ENCODE results near the gene TMEM213.

The TMEM213 gene

DNA sequence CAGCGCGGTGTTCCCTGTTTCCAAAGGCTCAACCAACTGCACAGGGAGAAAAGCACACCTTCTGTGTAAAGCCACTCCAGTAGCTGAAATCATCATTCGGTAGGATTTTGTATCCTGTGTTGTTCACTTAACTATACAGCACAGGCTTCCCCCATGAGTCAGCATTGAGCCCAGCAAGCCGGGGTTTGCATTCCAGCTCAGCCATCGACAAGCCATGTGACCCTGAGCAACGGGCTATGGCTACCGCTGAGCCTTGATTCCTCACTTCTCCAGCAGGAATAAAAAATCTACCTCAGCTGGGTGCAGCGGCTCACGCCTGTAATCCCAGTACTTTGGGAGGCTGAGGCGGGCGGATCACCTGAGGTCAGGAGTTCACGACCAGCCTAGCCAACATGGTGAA is 44.3 kb downstream of the TMEM213 start:
- DNase-seq (ENCODE audit: low spot score): no peak

DNA sequence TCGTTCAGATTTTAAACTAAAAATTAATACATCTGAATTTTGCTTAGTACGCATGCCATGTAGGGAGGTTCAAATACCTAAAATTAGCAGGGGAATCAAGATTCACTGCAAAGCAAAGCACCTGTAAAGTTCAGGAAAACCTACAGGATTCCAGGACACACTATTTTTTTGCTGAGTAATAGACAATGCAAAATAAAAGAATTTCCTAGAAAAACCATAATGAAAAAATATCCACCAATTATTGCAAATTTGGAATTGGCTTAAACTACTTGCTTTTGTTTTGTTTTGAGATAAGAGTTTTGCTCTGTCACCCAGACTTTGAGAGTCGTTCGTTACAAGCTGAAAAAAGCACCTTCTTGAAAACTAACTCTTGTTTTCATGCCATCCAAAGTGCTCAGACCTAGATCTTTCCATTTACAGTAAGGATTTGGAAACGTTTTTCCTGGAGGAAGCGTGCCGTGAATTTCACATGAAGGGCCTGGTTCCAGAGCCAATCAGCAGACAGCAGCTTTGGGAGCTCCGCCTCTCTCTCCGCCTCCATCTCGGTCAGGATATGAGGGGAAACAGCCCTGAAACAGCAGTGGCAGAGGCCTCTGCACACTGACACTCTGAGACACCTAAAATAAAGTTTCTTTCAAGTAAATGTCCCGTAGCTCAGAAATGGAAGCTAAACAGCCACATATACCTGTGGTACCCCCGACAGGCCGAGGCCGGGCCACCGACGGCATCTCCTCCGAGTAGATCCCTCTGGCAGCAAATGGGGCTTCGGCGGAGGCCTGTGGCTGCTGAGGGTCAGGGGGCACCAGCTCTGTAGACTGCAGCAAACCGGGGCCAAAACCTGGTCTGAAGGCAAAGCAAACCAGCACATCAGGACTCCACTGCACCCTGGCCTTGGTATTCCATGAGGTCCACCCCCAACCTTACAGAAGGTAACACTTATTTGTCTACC is 46.1 kb downstream of the TMEM213 start:
- no peak for DNase-seq (ENCODE audit: low spot score)

DNA sequence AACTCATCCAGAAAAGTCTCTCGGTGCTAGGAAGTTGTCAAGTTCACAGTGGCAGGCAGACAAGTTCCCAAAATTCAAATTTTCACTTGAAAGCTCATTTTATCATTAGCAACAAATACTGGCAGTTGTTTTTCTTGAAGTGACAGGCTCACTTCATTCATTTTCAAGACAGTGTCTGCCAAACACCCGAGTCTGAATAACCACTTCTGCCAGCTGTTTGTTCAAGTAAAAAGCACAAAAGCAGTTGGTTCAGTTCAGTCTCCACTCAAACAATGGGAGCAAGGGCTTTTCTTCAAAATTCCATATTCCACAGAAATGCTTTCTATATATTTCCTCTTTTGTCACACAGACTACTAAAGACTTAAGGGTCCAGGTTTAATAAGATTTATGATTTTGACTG is 47.9 kb downstream of the TMEM213 start:
- DNase-seq (ENCODE audit: low spot score): no peak

DNA sequence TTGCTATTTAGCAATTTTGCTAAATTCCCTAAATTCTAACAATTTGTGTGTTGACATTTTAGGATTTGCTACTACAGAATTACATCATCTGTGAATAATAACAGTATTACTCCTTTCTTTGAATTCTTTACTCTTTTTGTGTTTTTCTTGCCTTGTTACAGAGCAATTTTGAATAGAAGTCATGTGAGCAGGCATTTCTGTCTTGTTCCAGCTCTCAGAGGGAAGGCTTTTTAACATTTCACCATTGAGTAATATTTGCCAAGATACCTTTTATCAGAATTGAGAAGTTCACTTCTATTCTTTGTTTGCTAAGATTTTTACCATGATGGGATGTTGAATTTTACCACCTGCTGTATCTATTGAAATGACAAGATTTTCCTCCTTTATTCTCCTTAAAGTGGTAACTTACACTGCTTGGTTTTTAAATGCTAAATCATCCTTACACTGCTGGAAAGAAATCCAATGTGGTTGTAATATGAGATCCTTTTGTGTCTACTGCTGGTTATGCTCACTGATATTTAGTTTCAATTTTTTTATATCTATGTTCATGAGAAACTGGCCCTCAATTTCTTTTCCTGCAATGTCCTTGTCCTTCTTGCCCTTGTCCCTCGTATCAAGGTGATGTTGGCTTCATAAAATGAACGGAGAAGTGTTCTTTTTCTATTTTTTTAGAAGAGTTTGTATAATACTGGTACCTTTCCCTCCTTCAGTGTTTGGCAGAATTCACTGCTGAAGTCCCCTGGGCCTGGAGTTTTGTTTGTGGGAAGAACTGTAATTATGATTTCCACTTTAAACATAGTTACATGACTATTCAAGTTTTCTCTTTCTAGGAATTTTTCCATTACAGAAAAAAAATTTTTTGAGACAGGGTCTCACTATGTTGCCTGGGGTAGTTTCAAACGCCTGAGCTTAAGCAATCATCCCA is 50.5 kb downstream of the TMEM213 start:
- DNase-seq (ENCODE audit: low spot score): no peak

DNA sequence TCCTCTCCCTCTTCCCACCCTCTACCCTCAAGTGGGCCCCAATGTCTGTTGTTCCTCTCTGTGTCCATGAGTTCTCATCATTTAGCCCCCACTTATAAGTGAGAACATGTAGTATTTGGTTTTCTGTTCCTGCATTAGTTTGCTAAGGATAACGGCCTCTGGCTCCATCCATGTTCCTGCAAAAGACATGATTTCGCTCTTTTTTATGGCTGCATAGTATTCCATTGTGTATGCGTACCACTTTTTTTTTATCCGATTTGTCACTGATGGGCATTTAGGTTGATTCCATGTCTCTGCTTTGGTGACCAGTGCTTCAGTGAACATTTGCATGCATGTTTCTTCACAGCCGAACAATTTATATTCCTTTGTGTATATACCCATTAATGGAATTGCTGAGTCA is 51.9 kb downstream of the TMEM213 start:
- DNase-seq (ENCODE audit: low spot score): no peak

DNA sequence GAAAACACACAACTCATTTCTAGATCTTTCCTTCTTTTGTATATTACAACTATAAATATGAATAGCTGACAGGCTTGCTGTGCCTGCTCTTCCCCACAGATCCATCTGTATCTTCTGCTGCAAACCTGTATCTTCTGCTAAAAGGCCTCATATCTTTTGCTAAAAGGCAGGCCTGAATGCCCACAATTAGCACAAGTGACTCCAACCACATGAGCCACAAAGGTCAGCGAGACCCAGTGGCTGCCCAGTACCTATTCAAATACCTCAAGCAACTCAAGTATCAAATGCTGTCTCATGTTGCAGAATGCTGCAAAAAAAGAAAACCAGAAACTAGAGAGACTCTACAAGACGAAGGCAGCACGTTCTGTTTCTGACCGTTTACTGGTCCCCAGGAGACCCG is 54.7 kb downstream of the TMEM213 start:
- DNase-seq (ENCODE audit: low spot score): no peak

DNA sequence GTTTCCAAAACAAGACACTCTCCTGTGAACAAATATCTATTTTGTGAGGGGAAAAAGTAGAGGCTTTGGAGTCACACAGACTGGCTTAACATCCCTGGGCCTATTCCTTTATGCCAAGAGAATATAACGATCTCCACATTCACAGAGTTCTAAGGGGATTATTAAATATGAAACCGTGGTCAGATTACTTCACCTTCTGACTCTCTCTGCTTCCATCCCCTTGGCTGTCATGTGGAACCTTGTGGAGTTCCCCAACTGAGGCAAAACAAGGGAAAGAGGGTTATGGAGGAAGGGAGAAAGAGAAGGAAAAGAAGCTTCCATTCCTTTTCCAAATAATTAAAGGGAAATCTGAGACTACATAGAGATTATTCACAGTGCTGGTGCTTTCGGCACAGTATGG is 55.7 kb downstream of the TMEM213 start:
- DNase-seq (ENCODE audit: low spot score): no peak

DNA sequence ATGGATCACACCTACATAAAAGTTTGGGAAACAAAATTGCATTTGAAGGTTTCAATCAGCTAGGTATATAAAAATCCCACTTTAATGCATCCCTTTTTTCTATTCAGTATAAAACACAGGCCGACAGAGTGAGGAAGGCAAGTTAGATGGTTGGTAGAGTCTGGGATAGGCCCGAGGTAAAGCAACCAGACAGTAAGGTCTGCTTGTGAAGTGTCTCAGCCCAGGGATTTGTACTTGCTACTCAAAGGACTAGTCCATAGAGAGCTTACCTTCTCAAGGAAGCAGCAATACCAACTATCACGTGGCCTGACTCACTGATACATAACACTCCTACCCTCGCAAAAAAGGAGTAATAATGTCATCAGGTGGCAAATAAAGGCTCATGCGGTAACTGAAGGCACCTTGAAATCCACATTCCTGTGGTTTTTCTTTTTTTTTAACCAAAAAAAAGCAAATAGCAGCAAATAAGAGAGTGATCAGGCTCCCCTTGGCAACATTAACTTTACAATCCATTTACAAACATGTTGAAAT is 56.4 kb downstream of the TMEM213 start:
- no peak for DNase-seq (ENCODE audit: low spot score)

DNA sequence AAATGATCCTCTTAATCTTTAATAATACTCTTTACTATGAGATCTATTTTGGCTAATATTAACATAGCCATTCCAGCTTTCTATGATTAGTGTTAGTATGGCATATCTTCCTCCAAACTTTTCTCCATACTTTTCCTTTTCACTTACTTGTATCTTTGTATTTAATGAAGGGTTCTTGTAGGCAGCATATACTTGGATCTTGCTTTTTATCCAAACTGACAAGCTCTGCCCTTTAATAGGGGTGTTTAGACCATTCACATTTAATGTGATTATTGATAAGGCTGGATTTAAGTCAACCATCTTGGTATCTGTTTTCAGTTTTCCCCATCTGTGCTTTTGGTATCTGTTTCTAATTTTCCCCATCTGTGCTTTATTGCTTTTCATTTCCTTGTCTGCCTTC is 59.9 kb downstream of the TMEM213 start:
- no peak for DNase-seq (ENCODE audit: low spot score)

DNA sequence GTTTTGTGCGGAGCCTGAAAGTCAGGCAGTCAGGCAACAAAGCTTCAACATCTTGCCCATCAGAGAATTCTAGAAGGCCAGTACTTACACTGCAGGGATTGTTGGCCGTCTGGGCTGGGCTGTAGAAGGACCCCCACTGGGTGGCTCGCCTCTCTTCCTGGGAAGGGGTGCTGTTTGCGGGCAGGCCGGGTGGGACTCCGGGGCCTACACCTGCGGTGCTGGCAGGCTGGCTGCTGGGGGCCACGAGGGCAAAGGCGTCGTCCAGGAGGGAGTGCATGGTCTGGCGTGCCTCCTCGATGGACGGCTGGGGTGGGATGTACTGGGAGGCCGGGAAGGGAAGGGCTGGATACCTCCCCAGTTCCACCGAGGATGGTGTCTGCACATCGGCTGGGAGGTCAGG is 63.3 kb downstream of the TMEM213 start:
- no peak for DNase-seq (ENCODE audit: low spot score)

DNA sequence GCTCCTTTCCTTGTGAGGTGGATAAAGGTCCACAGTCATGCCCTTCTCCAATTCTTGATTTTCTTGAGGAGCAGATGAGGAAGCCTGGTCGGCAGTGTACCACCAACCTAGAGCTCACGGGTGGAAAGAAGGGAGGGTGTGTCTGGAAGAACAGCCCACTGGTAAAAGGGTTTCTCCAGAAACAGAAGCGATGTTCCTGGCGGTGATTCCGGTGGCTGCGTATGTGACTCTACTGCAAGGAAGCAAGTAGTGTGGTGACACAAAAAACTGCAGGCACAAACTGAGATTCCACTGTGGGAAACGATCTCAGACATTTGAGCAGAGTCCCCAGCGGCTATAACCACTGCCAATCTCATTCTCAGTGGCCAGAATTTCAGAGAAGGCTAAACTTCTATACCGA is 66.1 kb downstream of the TMEM213 start:
- DNase-seq (ENCODE audit: low spot score): no peak

DNA sequence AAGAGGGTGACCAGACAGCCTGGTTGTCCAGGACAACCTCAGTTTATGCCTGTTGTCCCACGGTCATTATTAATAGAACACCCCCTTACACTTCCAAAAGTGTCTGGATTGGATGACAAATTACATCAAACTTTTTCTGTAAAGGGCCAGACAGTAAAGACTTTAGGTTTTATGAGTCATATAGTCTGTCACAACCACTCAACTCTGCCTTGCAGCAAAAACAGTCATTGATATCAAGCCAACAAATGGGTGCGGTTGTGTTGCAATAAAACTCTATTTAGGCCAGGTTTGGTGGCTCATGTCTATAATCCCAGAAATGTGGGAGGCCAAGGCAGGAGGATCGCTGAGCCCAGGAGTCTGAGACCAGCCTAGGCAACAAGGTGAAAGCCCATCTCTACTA is 66.9 kb downstream of the TMEM213 start:
- DNase-seq (ENCODE audit: low spot score): no peak

DNA sequence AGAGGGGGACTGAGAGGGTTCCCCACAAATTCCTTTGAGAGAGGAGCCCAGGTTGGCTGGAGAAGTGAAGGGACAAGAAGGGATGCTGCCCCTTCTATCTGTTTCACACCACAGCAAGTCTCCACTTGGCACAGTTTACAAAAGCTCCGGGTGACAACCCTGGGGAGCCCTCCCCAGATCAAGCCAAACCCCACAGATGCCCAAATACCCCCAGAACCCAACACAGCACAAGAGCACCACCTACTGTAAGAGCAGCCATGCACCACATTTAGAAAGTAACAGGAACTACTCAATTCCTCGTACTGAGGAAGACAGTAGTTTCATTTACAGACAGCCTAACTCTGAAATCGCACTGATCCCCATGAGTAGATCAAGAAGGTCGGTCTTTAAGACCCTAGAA is 68.0 kb downstream of the TMEM213 start:
- DNase-seq (ENCODE audit: low spot score): no peak

DNA sequence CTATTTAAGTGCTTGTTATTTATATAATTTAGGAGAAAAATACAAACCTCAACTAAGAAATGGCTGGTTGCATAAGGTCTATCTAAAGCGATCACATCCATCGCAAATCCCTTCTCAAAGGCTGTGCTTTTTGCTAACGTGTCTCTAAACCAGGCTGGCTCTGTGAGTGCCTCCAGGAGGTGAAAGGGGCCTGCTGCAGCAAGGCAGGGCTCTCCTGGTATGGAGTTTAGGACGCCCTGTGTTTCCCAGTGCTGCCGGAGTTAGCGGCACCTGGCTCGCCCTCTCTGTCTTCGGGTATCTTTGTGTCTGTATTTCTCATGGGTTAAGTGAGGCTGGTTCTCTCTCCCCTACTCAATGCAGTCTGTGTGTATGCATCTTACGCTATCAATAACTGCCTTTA is 68.6 kb downstream of the TMEM213 start:
- DNase-seq (ENCODE audit: low spot score): no peak

DNA sequence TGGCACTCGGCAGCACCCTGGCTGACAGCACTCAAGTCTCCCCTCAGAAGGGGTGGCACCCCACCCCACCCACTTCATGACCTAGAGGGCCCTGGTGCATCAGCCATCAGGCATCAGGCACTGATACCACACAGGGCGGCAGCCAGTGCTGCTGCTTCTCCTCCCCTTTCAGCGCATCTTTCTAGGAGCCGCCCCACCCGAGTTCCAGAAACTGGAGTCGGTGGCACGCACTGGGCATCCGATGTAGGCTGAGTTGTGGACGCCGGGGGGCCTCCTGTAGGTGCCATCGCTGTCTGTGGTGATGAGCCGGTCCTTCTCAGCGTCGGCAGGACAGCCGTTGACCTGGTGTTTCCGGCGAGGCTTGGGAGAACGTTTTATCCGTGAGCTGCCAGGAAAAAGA is 70.0 kb downstream of the TMEM213 start:
- DNase-seq (ENCODE audit: low spot score): no peak

DNA sequence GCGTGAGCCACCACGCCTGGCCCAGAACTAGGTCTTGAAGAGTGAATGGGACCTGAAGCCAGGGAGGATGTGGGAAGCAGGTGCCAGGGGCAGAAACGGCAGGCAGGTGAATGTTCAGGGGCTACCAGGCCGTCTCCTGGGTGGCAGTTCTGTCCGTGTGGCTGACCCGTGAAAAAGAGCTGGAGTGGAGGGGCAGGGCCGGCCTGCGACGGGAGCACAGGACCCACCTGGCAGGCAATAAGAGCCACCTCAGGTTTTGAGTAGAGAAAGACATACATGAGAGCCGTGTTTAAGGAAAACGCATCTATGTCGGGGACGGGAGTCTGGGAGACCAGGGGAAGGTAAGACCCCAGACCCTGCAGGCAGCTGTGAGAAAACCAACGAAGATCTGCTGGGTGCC is 70.9 kb downstream of the TMEM213 start:
- no peak for DNase-seq (ENCODE audit: low spot score)

DNA sequence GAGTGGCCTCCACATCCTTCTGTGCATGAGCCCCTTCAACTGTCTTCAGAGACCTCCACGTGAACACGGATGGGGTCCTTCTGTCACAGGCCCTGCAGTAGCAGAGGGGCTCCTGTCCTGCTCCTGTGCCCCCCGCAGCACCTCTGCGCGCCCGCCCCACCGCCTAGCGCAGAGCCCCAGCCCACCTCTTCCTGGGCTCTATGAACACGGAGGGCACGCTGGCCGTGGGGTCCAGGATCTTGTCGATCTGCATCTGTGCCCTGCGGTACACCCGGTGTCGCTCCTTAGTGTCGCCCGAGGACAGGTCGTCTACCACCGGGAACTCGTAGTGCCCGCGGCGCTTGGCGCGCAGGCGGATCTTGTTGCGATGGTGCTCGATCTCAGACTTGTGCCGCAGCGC is 71.6 kb downstream of the TMEM213 start:
- no peak for DNase-seq (ENCODE audit: low spot score)

DNA sequence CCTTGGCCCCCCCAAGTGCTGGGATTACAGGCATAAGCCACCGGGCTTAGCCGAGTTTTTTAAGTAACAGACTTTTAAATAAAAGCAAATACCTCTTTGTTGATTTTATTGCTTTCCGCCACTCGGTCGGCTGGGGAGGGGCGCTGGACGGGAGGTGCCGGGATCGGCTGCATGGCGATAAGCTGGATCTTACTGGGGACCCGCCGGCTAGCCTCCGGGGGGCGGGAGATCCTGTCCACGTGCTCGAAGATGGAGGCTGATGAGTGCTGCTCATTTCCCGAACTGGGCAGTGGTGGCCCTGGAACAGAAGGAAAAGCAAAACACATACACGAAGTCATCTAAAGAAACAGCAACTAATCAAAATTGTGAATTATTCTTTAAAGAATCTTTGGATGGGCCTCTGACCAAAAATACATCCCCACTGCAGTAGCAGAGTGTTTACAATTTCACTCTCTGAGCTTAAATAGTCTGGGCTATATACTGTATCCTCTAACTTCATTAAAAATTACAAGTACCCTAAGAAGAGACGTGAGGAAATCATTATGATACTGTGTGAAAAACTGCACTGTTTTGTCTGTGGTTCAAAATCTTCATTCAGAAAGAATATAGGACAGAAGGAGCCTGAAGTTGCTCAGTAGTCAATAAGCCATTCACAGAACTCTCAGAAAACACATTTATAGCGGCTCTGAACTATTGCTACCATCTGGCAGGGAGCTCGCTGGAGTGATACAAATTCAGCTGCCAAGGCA is 73.4 kb downstream of the TMEM213 start:
- DNase-seq (ENCODE audit: low spot score): no peak

DNA sequence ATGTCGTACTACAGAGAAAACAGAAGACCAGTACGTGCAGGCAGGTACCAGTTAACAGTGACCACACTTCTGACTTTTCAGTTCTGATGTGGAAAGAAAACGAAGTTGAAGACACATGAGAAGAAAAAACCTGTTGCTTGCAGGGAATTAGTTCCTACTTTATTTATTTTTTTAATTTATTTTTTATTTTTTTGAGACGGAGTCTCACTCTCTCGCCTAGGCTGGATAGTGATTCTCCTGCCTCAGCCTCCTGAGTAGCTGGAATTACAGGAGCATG is 74.0 kb downstream of the TMEM213 start:
- DNase-seq (ENCODE audit: low spot score): no peak

DNA sequence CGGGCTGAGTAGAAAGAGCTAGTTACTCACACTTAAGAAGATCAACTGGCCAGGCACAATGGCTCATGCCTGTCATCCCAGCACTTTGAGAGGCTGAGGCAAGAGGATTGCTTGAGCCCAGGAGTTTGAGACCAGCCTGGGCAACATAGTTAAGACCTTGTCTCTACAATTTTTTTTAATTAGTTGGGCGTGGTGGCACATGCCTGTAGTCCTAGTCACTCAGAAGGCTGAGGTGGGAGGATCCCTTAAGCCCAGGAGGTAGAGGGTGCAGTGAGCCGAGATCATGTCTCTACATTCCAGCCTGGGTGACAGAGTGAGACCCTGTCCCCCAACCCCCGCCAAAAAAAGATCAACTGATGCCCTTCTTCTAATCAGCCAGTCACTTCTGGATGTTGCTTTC is 74.8 kb downstream of the TMEM213 start:
- DNase-seq (ENCODE audit: low spot score): no peak

DNA sequence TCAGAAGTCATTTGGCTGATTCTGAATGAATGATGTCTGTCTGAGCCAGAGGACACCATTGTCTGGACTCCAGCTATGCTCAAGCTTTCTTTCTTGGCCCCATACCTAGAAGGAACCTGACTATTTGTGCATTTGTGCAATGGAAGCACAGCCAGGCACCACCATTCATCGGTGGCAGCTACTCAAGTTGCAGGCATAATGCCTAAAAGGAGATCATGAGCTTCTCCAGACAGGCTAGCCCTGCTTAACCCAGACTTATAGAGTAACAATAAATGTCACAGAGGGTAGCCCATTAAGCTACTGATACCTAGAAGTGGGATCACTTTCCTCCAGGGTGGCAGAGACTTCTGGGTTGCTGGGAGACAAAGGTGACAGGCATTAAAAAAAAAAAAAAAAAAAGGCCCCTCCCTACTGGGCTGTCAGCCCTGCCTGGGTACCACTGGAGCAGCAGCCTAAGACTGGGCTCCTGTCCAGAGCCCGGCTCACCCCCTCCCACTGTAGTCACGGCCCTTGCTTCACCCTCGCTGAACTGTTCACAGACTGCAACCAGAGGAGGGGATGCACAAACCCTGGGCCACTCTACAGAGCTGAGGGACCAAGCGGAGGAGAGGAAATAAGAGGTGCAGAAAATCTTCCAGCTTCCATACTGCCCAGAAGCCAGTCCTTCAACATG is 75.6 kb downstream of the TMEM213 start:
- DNase-seq (ENCODE audit: low spot score): no peak

DNA sequence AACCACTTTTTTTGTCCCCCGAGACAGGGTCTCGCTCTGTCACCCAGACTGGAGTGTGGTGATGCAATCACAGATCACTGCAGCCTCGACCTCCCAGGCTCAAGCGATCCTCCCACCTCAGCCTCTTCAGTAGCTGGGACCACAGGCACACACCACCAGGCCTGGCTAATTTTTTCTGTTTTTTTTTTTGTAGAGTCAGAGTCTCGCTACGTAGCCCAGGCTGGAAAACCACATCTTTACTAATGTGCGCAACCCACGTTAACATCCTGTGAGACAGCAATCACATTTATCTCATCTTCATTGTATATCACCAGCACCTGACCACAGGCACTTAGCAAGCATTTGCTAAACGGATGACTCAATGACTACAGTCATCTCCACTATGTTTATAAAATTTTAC is 78.0 kb downstream of the TMEM213 start:
- no peak for DNase-seq (ENCODE audit: low spot score)

Data from Ammon's horn (tissue), 1 donor.